ENCODE results near the gene KCTD19.

The KCTD19 gene

GRCh38 chr16:67282447-67282805 is 44.1 kb downstream of the KCTD19 start:
- no peak overlapping the region for H3K4me3 ChIP-seq (ENCODE audit: low read depth, low read length)
- no peak for TF ChIP-seq CTCF (IDR thresholded peaks at IDR 0.05; ENCODE audit: low read depth, low read length)

- no peak for TF ChIP-seq CTCF (IDR thresholded peaks at IDR 0.05; ENCODE audit: low read depth, low read length)
- no peak overlapping the region for H3K4me3 ChIP-seq (ENCODE audit: low read depth, low read length)
These were observed 44.8 kb downstream of the KCTD19 start for GRCh38 chr16:67281536-67282446.

- TF ChIP-seq CTCF (IDR thresholded peaks at IDR 0.05; ENCODE audit: low read depth, low read length) = no peak
- no peak overlapping the region for H3K4me3 ChIP-seq (ENCODE audit: low read depth, low read length)
These were observed 46.2 kb downstream of the KCTD19 start for GRCh38 chr16:67280090-67281015.

- H3K4me3 ChIP-seq (ENCODE audit: low read depth, low read length) = peak within 1 kb of the TSS; percentile 54
These were observed 47.0 kb downstream of the KCTD19 start, which contains the start of gene PLEKHG4 for GRCh38 chr16:67279296-67280089. Gene PLEKHG4 (plus strand): TSS chr16:67279532. CDS start chr16:67280045, 513 bp downstream.

GRCh38 chr16:67278773-67279295 is 47.7 kb downstream of the KCTD19 start:
- peak overlapping the region; percentile 54 for H3K4me3 ChIP-seq (ENCODE audit: low read depth, low read length)
- no peak for TF ChIP-seq CTCF (IDR thresholded peaks at IDR 0.05; ENCODE audit: low read depth, low read length)

More at GRCh38 chr16:67279296-67280089, 47.0 kb downstream of the KCTD19 start, which contains the start of gene PLEKHG4:
- peak; percentile 26; the same call in 1 of the 2 replicates for TF ChIP-seq CTCF (IDR thresholded peaks at IDR 0.05; ENCODE audit: low read depth, low read length)

GRCh38 chr16:67277999-67278772 is 48.4 kb downstream of the KCTD19 start:
- peak overlapping the region; percentile 54 for H3K4me3 ChIP-seq (ENCODE audit: low read depth, low read length)
- no peak for TF ChIP-seq CTCF (IDR thresholded peaks at IDR 0.05; ENCODE audit: low read depth, low read length)
